Left ventricle myocardium superior (tissue), 1 donor: ENCODE measurements around the gene PFKFB2. TPM values are rescaled to one million over a fixed set of nuclear protein-coding genes. Genes with fewer than 3 reads are reported as not detected.

Experiments used
- ATAC-seq: fragments of 200-7000 bp; cut with Tn5 transposase; one replicate; pipeline ENCODE4 v1.9.1; 2020; ENCODE audit warnings: mild to moderate bottlenecking, moderate library complexity
- DNase-seq: peaks from one replicate; pipeline ENCODE4 v3.0.0-alpha.2; 2020
- intact Hi-C: fragments of 100-400 bp; cut with micrococcal nuclease; formaldehyde crosslinking; loops from one replicate; pipeline ENCODE4 v1.11.0; 2022
- total RNA-seq: library from RNA; stranded (reverse); fragmentation: NEBNext Ultra II Directional; extraction: Animal tissue kit (Norgen Biotek cat#: 25700); gene quantifications from one replicate; pipeline ENCODE4 v1.2.1, GENCODE V29; 2021
- donor health status: DM: no; HTN: yes; CAD: no; lungs with severe emphysema.

Gene PFKFB2
- total RNA-seq, 1 donor from 2014 or later: 99.0 TPM

- intact Hi-C loops: no loop called here
- ATAC-seq (no peak), DNase-seq (no peak)
These were observed 62.2 kb downstream of the PFKFB2 start for GRCh38 chr1:207115269-207115668.

DNA sequence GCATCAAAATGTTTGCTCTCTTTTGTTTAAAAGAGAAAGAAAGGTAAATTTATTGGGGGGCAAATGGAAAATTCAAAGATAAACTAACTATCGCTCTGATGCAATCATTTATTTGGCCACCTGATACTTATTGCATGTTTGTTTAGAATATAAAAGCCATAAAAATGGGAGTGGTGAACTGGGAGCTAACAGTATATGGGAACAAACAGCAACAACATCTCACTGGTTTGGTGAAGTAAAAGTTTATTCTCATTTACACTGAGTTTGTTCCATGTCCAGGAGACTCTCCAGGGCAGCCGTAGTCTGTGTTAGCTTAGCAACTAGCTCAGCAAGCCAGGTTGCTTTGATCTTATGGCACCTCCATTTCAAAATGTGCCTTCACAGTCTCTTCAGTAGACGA is 71.3 kb downstream of the PFKFB2 start:
- intact Hi-C loops: no loop called here
- DNase-seq (no peak), ATAC-seq (no peak)

DNA sequence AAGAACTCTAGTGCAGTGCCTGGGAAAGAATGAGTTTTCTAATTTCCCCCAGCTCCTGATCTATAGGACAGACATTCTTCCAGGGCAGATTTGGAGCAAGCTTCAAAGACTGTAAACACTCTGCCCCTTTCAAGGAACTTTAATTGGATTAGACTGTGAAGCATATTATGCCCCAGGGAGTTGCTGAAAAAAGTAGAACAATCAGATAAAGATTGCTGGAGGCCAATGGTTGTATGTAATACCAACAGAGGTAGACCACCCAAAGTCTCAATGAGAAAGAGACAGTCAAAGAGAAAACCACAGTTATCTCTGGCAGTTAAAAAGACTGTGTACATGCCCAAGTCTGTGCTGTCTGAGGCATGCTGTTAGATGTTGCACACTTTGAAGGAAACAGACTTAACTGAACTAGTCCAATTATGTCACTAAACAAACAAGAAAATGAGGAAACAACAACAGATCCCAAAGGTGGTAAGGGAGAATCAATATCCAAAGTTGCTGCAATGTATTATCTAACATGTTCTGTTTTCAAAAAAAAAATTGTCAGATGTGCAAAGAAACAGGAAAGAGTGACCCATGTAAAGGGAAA is 75.4 kb downstream of the PFKFB2 start:
- no peak for ATAC-seq
- intact Hi-C loops: no loop called here
- DNase-seq: no peak

DNA sequence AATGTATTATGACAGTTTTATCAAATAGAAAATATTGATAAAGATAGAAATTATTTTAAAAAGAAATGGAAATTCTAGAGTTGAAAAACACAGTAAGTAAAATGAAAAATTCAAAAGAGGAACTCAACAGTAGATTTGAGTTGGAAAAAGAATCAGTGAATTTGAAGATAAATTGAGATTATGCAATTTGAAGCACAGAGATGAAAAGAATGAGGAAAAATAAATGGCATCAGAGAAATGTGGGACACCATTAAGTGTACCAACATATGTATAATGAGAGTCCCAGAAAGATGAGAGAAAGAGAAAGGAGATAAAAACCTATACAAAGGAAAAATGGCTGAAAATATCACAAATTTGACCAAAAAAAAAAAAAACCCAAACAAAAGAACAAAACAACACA is 76.0 kb downstream of the PFKFB2 start:
- intact Hi-C loops: no loop called here
- DNase-seq (no peak), ATAC-seq (no peak)

Other genes with a start within 250 kb of the PFKFB2 start
- not detected for gene IL20, start 187.7 kb upstream of the PFKFB2 start, total RNA-seq
- not detected for gene IL24, start 155.8 kb upstream of the PFKFB2 start, total RNA-seq
- gene FCMR, start 131.3 kb upstream of the PFKFB2 start, total RNA-seq: 6.2 TPM
- gene PIGR, start 106.8 kb upstream of the PFKFB2 start, total RNA-seq: not detected
- gene FCAMR, start 82.8 kb upstream of the PFKFB2 start, total RNA-seq: not detected
- gene C1orf116, start 20.5 kb upstream of the PFKFB2 start, total RNA-seq: 2.0 TPM
- 4.9 TPM for gene YOD1, start 2.1 kb upstream of the PFKFB2 start, total RNA-seq
- gene C4BPB, start 35.6 kb downstream of the PFKFB2 start, total RNA-seq: not detected
- not detected for gene C4BPA, start 51.0 kb downstream of the PFKFB2 start, total RNA-seq